Measurements from ENCODE around the gene SUSD1.

- TF ChIP-seq ARNTL (CRISPR knock-in tag; IDR thresholded peaks at IDR 0.05; ENCODE audit: borderline replicate concordance, low read depth) (no peak), ZNF8 (CRISPR knock-in tag; IDR thresholded peaks at IDR 0.05) (no peak), OSR1 (CRISPR knock-in tag; IDR thresholded peaks at IDR 0.05) (no peak), ZFP3 (CRISPR knock-in tag; IDR thresholded peaks at IDR 0.05) (no peak), ZFP30 (CRISPR knock-in tag; IDR thresholded peaks at IDR 0.05) (no peak), ZC3H10 (CRISPR knock-in tag; IDR thresholded peaks at IDR 0.05) (no peak), SNAI2 (CRISPR knock-in tag; IDR thresholded peaks at IDR 0.05) (no peak), BACH2 (CRISPR knock-in tag; IDR thresholded peaks at IDR 0.05; ENCODE audit: borderline replicate concordance) (no peak), PATZ1 (CRISPR knock-in tag; IDR thresholded peaks at IDR 0.05; ENCODE audit: borderline replicate concordance) (no peak), TCF4 (CRISPR knock-in tag; IDR thresholded peaks at IDR 0.05; ENCODE audit: borderline replicate concordance) (no peak)
- TF ChIP-seq, protein P1, sequence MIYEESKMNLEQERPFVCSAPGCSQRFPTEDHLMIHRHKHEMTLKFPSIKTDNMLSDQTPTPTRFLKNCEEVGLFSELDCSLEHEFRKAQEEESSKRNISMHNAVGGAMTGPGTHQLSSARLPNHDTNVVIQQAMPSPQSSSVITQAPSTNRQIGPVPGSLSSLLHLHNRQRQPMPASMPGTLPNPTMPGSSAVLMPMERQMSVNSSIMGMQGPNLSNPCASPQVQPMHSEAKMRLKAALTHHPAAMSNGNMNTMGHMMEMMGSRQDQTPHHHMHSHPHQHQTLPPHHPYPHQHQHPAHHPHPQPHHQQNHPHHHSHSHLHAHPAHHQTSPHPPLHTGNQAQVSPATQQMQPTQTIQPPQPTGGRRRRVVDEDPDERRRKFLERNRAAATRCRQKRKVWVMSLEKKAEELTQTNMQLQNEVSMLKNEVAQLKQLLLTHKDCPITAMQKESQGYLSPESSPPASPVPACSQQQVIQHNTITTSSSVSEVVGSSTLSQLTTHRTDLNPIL (CRISPR knock-in tag; IDR thresholded peaks at IDR 0.05; ENCODE audit: low read depth) = no peak
- TF ChIP-seq, protein P2, sequence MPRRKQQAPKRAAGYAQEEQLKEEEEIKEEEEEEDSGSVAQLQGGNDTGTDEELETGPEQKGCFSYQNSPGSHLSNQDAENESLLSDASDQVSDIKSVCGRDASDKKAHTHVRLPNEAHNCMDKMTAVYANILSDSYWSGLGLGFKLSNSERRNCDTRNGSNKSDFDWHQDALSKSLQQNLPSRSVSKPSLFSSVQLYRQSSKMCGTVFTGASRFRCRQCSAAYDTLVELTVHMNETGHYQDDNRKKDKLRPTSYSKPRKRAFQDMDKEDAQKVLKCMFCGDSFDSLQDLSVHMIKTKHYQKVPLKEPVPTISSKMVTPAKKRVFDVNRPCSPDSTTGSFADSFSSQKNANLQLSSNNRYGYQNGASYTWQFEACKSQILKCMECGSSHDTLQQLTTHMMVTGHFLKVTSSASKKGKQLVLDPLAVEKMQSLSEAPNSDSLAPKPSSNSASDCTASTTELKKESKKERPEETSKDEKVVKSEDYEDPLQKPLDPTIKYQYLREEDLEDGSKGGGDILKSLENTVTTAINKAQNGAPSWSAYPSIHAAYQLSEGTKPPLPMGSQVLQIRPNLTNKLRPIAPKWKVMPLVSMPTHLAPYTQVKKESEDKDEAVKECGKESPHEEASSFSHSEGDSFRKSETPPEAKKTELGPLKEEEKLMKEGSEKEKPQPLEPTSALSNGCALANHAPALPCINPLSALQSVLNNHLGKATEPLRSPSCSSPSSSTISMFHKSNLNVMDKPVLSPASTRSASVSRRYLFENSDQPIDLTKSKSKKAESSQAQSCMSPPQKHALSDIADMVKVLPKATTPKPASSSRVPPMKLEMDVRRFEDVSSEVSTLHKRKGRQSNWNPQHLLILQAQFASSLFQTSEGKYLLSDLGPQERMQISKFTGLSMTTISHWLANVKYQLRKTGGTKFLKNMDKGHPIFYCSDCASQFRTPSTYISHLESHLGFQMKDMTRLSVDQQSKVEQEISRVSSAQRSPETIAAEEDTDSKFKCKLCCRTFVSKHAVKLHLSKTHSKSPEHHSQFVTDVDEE (CRISPR knock-in tag; IDR thresholded peaks at IDR 0.05) = no peak
Observed at GRCh38 chr9:112127281-112127680, 47.8 kb downstream of the SUSD1 start.
